ENCODE results near the gene IKZF2. TPM values are rescaled to one million over a fixed set of nuclear protein-coding genes. Genes with fewer than 3 reads are reported as not detected.

IKZF2 gene
- total RNA-seq, 4 donors from 2014 or later: 12.1 to 24.7 (median 19.0) TPM

DNA sequence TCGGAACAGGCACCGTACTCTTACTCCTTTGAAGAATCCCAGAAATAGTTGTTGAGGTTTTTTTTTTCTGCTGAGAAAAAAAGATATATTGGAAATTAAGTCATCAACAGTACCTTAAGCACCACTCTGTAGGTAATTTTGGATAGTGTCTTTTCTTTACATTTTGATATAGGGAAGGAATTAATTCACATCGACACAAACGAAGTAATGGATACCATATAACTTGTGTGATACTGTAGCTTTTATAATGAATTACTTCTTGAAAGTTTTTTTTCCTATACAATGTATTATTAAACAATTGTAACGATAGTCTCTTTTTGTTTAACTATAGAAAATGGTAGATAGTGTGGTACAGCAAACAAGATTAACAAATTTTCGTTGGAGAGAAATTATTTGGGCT is 1.5 kb upstream of the IKZF2 start:
- Histone ChIP-seq H3K4me3 (peak overlapping the region; percentile 87 to 99 (median 92)), H3K27me3 (no peaks in the 10 kb centered on the region), H3K27ac (peak overlapping the region; percentile 94 to 99 (median 98)), H3K4me1 (peaks cover 0 to 26% (median 13%) of the 10 kb centered on the region in 4 donors), H3K9me3 (no peaks in the 10 kb centered on the region), H3K36me3 (no peaks in the 10 kb centered on the region)
- TF ChIP-seq POLR2A (IDR thresholded peaks at IDR 0.05): no peak
- TF ChIP-seq CTCF (IDR thresholded peaks at IDR 0.05): no peak
- no peak for DNase-seq (ENCODE audit: low spot score in 2 of 2)
- 49 to 51% methylated on average over 6 of the region's 6 CpGs for WGBS, 2 donors

GRCh38 chr2:213152065-213152794 is 818 bp upstream of the IKZF2 start:
- peaks cover 0 to 33% (median 15%) of the 10 kb centered on the region in 4 donors for H3K4me1 ChIP-seq
- H3K9me3 ChIP-seq: no peaks in the 10 kb centered on the region
- H3K27me3 ChIP-seq: no peaks in the 10 kb centered on the region
- H3K27ac ChIP-seq: peak overlapping the region; percentile 94 to 99 (median 98)
- TF ChIP-seq EP300 (IDR thresholded peaks at IDR 0.05): peak in 1 of 2 donors; percentile 48
- no peak for TF ChIP-seq POLR2A (IDR thresholded peaks at IDR 0.05)
- TF ChIP-seq CTCF (IDR thresholded peaks at IDR 0.05): peak; percentile 10 to 56 (median 28)
- no peaks in the 10 kb centered on the region for H3K36me3 ChIP-seq
- DNase-seq (ENCODE audit: low spot score in 2 of 2): peak; percentile 52 to 54
- 0% methylated on average over 27 to 36 of the region's 39 CpGs for WGBS, 2 donors
- H3K4me3 ChIP-seq: peak overlapping the region; percentile 87 to 99 (median 92)

DNA sequence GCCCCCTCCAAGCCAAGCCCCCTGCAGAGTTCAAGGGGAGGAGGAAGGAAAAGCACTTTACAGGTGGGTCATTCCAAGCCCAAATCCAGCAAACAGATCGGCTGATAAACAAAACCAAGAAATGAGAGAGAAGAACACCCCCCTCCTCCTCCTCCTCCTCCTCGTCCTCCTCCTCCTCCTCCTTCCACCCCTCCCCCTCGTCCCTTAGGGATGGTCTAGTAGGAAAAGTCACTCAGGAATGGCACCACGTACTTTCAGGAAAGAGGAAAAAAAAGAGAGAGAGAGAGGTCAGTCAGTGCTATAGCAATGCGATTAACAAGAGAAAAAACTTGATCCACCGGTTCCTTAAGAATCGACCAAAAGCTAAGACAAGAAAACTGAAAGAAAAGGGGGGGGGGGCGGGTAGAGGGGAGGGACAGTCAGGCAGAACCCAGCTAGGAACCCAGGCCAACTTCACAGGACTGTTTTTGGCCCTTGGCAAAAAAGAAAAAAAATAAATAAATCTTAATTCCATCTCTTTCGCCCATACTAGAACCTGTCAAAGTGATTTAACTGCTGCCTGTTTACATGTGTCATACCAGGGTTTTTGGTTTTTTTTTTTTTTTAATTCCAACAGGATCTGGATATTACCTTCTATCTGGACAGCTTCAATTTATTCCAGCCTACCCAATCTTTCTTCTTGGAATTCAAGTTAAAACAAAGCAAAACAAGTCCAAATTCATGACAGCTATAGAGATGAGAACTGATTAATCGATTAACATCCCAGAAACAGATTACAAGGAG is 906 bp downstream of the IKZF2 start:
- Histone ChIP-seq H3K4me3 (peak overlapping the region; percentile 47 to 99 (median 88)), H3K27ac (peak overlapping the region; percentile 78 to 98 (median 94)), H3K4me1 (peaks cover 0 to 49% (median 16%) of the 10 kb centered on the region in 4 donors), H3K36me3 (no peaks in the 10 kb centered on the region), H3K9me3 (no peaks in the 10 kb centered on the region), H3K27me3 (no peaks in the 10 kb centered on the region)
- DNase-seq (ENCODE audit: low spot score in 2 of 2): peak in 1 of 2 donors; percentile 36
- TF ChIP-seq EP300 (IDR thresholded peaks at IDR 0.05) (no peak), CTCF (IDR thresholded peaks at IDR 0.05) (no peak), POLR2A (IDR thresholded peaks at IDR 0.05) (no peak)
- 3 to 5% methylated on average over 10 of the region's 10 CpGs for WGBS, 2 donors

DNA sequence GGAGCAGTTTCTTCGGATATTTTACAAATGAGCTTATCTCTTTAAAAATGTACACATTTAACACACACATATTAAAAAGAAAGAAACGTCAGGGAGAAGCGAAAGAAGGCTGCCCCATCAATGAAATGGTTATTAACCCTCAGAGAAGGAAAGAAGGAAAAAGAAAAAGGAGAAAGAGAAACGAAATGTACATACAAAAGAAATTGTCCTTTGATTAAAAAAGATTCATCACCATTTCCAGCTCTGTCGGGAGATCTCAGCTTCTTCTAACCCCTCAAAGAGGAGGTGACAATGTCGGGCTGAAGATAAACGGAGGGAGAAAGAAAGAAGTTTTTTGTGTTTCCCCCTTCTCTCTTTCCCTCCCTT is 1.5 kb downstream of the IKZF2 start:
- TF ChIP-seq POLR2A (IDR thresholded peaks at IDR 0.05) (no peak), CTCF (IDR thresholded peaks at IDR 0.05) (no peak), EP300 (IDR thresholded peaks at IDR 0.05) (no peak)
- Histone ChIP-seq H3K27ac (peak overlapping the region; percentile 78 to 98 (median 94)), H3K9me3 (no peaks in the 10 kb centered on the region), H3K4me1 (peaks cover 0 to 55% (median 19%) of the 10 kb centered on the region in 4 donors), H3K36me3 (no peaks in the 10 kb centered on the region), H3K4me3 (peak overlapping the region; percentile 47 to 99 (median 88)), H3K27me3 (no peaks in the 10 kb centered on the region)
- no peak for DNase-seq (ENCODE audit: low spot score in 2 of 2)
- 1% methylated on average over 7 of the region's 7 CpGs for WGBS, 2 donors
